ENCODE results near the gene C1QTNF6.

C1QTNF6 gene

GRCh38 chr22:37150701-37151100 is 37.3 kb downstream of the C1QTNF6 start:
- in situ Hi-C loops (cut with HindIII; ENCODE audit: low sequenced_read_pairs) = loop anchor here (10.0 kb wide), 1 partner anchor 96 kb away; the partner anchor contains the start of gene KCTD17

DNA sequence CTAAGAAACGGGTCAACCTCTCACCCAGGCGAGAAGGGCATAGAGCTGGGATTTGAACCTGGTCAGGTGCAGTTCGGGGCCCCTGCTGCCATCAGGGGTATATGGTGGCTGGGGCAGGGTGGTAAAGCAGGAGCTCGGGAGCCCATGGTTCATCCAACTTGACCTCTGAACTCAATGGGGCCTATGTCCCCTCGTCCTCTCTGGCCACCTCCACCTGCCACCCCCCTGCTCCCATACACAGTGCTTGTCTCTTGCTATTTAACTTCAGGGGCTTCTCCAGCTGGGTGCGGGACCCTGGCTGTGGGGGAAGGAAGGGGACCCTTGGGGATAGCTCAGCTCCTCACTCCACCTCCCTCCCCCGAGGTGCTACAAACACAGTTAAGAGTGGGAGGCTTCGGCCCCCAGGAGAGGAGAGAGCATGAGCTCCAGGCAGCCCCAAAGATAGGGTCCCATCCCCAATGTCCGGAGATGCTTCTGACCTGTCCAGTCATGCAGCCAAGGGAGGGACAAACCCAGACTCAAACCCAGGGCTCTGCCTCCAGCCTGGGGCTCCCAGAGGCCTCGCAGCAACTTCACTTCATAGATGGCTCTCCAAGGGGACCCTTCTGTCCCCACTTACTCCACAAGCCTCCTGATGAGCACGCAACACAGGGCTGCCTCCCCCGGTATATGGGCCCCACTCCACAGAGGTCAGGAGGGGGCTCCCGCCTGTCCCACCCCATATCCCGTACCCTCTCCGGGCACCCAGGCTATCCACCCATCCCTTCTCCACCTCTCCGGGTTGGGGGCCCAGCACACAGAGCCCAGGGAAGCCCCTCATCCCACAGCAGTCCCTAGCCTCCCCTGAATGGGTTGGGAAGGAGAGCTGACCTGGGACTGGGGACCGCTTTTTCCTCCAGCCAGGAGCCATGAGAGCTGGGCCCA is 39.0 kb downstream of the C1QTNF6 start:
- in situ Hi-C loops (cut with HindIII; ENCODE audit: low sequenced_read_pairs) = no loop called here

GRCh38 chr22:37148031-37148651 is 39.9 kb downstream of the C1QTNF6 start:
- in situ Hi-C loops (cut with HindIII; ENCODE audit: low sequenced_read_pairs) = no loop called here

DNA sequence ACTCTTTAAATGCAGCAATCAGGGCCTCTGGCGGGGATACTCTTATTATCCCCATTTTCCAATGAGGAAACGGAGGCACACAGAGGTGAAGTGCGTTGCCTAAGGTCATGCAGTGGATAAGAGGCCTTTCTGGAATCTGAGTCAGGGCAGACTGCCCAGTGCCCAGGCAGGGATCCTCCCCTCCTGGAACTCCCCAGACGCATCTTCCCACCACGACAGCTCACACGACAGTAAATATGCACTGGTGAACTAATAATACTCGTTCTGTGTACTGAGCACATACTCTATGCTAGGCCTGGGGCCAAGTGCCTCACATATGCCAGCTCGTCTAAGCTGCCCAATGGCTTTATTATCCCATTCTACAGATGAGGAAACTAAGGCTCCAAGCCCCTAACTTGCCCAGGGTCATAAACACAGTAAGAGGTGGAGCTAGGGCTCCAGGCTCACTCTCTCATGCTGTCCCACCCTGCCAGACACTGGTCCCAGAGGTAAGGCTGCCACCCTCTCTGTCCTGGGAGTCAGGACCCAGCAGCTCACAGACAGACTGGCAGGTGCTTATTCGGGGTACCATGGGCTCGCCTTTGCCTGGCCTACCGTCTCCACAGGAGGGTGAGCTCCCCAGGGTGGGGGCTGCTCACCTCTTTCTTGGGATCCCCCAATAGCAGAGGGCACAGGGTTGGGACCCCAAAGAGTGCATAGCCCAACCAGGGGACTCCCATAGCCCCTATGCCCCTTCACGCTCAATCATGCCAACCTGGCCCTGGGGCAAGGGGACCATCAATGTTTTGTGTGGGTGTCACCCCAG is 40.7 kb downstream of the C1QTNF6 start:
- in situ Hi-C loops (cut with HindIII; ENCODE audit: low sequenced_read_pairs) = no loop called here

GRCh38 chr22:37146507-37147180 is 41.4 kb downstream of the C1QTNF6 start:
- in situ Hi-C loops (cut with HindIII; ENCODE audit: low sequenced_read_pairs) = no loop called here

- in situ Hi-C loops (cut with HindIII; ENCODE audit: low sequenced_read_pairs) = no loop called here
Measured at GRCh38 chr22:37146051-37146385, 42.0 kb downstream of the C1QTNF6 start.

GRCh38 chr22:37145180-37146050 is 42.6 kb downstream of the C1QTNF6 start:
- in situ Hi-C loops (cut with HindIII; ENCODE audit: low sequenced_read_pairs) = no loop called here

GRCh38 chr22:37144180-37144554 is 43.9 kb downstream of the C1QTNF6 start:
- in situ Hi-C loops (cut with HindIII; ENCODE audit: low sequenced_read_pairs) = no loop called here

- in situ Hi-C loops (cut with HindIII; ENCODE audit: low sequenced_read_pairs) = no loop called here
Measured at GRCh38 chr22:37141971-37142370, 46.1 kb downstream of the C1QTNF6 start.

DNA sequence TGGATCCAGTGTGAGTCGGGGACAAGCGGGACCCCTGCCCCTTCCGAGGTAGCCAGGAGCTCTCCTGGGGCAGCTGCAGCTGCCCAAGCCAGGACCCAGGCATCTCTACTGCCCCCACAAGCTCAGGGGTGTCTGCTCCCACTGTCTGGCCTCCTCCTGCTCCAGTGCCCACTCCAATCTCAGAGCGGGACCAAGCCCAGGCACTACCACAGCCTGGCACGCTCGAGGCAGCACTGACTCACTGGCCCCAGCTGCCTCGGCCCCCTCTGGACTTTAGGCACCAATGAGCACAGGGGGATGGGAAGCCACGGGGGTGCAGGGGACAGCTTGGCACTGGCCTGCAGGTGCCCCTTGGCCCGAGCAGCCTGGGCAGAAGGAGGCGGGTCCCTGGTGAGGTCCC is 46.6 kb downstream of the C1QTNF6 start:
- in situ Hi-C loops (cut with HindIII; ENCODE audit: low sequenced_read_pairs) = no loop called here

- in situ Hi-C loops (cut with HindIII; ENCODE audit: low sequenced_read_pairs) = no loop called here
Measured at GRCh38 chr22:37140686-37141323, 47.2 kb downstream of the C1QTNF6 start.

- in situ Hi-C loops (cut with HindIII; ENCODE audit: low sequenced_read_pairs) = no loop called here
Measured at GRCh38 chr22:37139762-37140161, 48.3 kb downstream of the C1QTNF6 start.

GRCh38 chr22:37138849-37139561 is 49.0 kb downstream of the C1QTNF6 start:
- in situ Hi-C loops (cut with HindIII; ENCODE audit: low sequenced_read_pairs) = no loop called here

DNA sequence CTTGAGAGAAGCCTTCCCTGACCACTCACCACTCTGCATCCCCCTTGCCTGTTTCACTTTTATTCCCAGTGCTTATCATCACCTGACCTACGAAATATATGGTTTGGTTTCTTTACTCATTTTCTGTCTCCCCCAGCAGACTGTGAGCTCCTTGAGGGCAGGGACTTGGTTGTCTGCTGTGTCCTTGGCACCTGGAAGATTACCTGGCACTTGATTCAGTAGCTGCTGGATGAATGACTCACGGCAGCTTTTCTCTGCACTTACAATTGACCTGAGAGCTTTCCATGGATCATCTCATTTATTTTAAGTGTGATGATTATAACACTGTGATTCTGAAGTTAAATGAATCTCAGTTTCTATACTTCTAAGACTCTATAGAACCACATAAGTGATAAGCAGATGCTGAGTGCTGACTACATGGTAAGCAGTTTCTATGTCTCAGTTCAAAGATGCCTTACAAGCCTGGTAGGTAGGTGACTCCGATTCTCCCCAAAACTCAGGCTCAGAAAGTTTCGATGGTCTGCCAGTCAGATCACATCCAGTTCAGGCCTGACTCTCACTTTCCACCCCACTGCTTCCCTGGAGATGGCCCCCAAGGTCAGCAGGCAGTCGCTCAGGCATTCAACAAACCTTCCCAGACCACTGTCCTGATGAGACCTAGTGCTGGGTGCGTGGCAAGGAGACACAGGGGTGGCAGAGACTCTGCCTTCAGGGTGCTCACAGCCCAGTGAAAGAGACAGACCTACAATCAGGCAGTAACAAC is 50.0 kb downstream of the C1QTNF6 start:
- in situ Hi-C loops (cut with HindIII; ENCODE audit: low sequenced_read_pairs) = no loop called here

GRCh38 chr22:37137131-37137530 is 50.9 kb downstream of the C1QTNF6 start:
- in situ Hi-C loops (cut with HindIII; ENCODE audit: low sequenced_read_pairs) = no loop called here

GRCh38 chr22:37135023-37135422 is 53.0 kb downstream of the C1QTNF6 start:
- in situ Hi-C loops (cut with HindIII; ENCODE audit: low sequenced_read_pairs) = no loop called here

DNA sequence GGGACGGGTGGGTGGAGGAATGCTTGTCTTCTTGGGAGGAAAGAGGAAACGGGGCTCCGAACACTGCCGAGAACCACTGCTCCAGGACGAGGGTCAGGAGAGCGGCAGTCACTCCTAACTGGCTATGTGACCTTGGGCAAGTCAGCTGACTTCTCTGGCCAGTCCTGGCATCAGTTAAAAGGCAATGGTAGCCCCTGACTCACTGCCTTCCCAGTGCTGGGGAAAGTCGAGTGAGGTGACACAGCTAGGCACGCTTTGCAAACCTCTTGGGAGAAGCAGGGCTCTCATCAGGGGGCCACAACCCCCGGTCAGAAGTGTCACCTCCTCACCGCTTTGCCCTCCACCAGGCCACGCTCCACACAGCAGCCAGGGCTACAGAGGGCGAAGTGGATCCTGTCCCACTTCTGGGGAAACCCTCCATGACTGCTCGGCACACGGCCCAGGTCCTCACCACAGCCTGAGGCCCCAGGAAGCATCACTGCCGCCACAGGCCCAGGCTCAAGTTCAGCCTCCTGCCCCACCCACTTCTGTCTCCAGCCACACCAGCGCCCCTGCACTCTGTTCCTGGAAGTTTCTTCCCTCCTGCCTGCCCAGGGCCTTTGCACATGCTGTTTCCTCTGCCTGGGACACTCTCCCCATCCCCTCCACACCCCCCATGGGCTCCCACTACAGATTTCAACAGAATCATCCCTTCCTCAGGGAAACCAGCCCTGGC is 54.6 kb downstream of the C1QTNF6 start:
- in situ Hi-C loops (cut with HindIII; ENCODE audit: low sequenced_read_pairs) = no loop called here

GRCh38 chr22:37132773-37133172 is 55.3 kb downstream of the C1QTNF6 start:
- in situ Hi-C loops (cut with HindIII; ENCODE audit: low sequenced_read_pairs) = no loop called here
